HepG2 (cell line): ENCODE data around the gene NOTCH3. TPM values are rescaled to one million over a fixed set of nuclear protein-coding genes. Genes with fewer than 3 reads are reported as not detected.

Experiments used
- CHD2 ChIP-seq: IDR thresholded peaks from 2 replicates; pipeline ENCODE4 v1.6.1; 2011; ENCODE audit warnings: low read depth, low read length, improper control_type of control experiment
- ETV5 ChIP-seq: IDR thresholded peaks from 2 replicates; pipeline ENCODE4 v1.6.1; 2018; ENCODE audit warnings: missing biosample characterization, missing genetic modification reagents, inconsistent platforms, borderline replicate concordance
- KDM1A ChIP-seq: IDR thresholded peaks from 2 replicates; pipeline ENCODE4 v1.6.1; 2016; ENCODE audit warnings: missing compliant biosample characterization
- KLF6 ChIP-seq: IDR thresholded peaks from 2 replicates; pipeline ENCODE4 v1.8.0; 2016; ENCODE audit warnings: missing biosample characterization, missing genetic modification reagents
- KLF9 ChIP-seq: IDR thresholded peaks from 2 replicates; pipeline ENCODE4 v1.6.1; 2016; ENCODE audit warnings: low read depth
- SPEN ChIP-seq: sonication (generic); formaldehyde crosslinking; IDR thresholded peaks from 2 replicates; pipeline ENCODE4 v1.5.1; 2020; ENCODE audit warnings: low read depth, mild to moderate bottlenecking, missing genetic modification reagents
- SRY ChIP-seq: sonication (generic); formaldehyde crosslinking; IDR thresholded peaks from 2 replicates; pipeline ENCODE4 v1.8.0; 2022; ENCODE audit warnings: mild to moderate bottlenecking, missing genetic modification reagents
- ZNF577 ChIP-seq: sonication (generic); formaldehyde crosslinking; IDR thresholded peaks from 2 replicates; pipeline ENCODE4 v1.4.0; 2020; ENCODE audit warnings: mild to moderate bottlenecking, low read depth, missing genetic modification reagents, borderline replicate concordance
- ZNF761 ChIP-seq: sonication (generic); formaldehyde crosslinking; conservative IDR thresholded peaks from 2 replicates; pipeline ENCODE4 v1.4.0; 2020; ENCODE audit warnings: mild to moderate bottlenecking, missing genetic modification reagents
- ZNF781 ChIP-seq: sonication (generic); formaldehyde crosslinking; IDR thresholded peaks from 2 replicates; pipeline ENCODE4 v1.5.1; 2020; ENCODE audit warnings: borderline replicate concordance, mild to moderate bottlenecking, missing genetic modification reagents; ENCODE audit errors: not compliant biosample characterization
- polyA plus RNA-seq, 8 experiments: library from polyadenylated mRNA; depleted of rRNA in 3 of 8; stranded (reverse) in 7 of 8; unstranded in 1 of 8; fragments of >200 nt; fragmentation: Illumina TruSeq in 4 of 8; extraction: Trizol in 4 of 8; gene quantifications; 2 replicates each; pipeline versions ENCODE4 v1.2.1 to v1.2.3, GENCODE V29; 2011 to 2016; ENCODE audit warnings: low read depth in 4 of 8, missing spikeins in 1 of 8, mixed read lengths in 1 of 8; ENCODE audit not compliant: insufficient read depth in 1 of 8
- total RNA-seq, 5 experiments: library from RNA; depleted of rRNA; stranded (reverse); fragments of >200 nt; fragmentation: Illumina TruSeq; extraction: Trizol; gene quantifications; 2 replicates each; pipeline ENCODE4 v1.2.3, GENCODE V29; 2016; ENCODE audit warnings: low read depth in 1 of 5
- TF ChIP-seq, protein P1 (sequence below): sonication (generic); formaldehyde crosslinking; IDR thresholded peaks from 2 replicates; pipeline ENCODE4 v1.5.1; 2020; ENCODE audit warnings: missing genetic modification reagents, mild to moderate bottlenecking, borderline replicate concordance
- TF ChIP-seq, protein P2 (sequence below): sonication (generic); formaldehyde crosslinking; IDR thresholded peaks from 2 replicates; pipeline ENCODE4 v1.5.0; 2020; ENCODE audit warnings: mild to moderate bottlenecking, missing genetic modification reagents
- TF ChIP-seq, protein P3 (sequence below): sonication (generic); formaldehyde crosslinking; IDR thresholded peaks from 2 replicates; pipeline ENCODE4 v1.4.0; 2020; ENCODE audit warnings: missing genetic modification reagents
- TF ChIP-seq, protein P4 (sequence below): sonication (generic); formaldehyde crosslinking; IDR thresholded peaks from 2 replicates; pipeline ENCODE4 v1.4.0; 2020; ENCODE audit warnings: missing genetic modification reagents
- TF ChIP-seq, protein P5 (sequence below): IDR thresholded peaks from 2 replicates; pipeline ENCODE4 v1.6.1; 2016; ENCODE audit warnings: mild to moderate bottlenecking
- TF ChIP-seq, protein P6 (sequence below): sonication (generic); formaldehyde crosslinking; IDR thresholded peaks from 2 replicates; pipeline ENCODE4 v1.5.0; 2020; ENCODE audit warnings: mild to moderate bottlenecking, missing genetic modification reagents, moderate library complexity

NOTCH3 gene
- total and polyA plus RNA-seq, 2 of the 13 experiments (the other 11 are each of a cell fraction or from before 2014, with no cell fraction given): 0.09 to 0.28 TPM

DNA sequence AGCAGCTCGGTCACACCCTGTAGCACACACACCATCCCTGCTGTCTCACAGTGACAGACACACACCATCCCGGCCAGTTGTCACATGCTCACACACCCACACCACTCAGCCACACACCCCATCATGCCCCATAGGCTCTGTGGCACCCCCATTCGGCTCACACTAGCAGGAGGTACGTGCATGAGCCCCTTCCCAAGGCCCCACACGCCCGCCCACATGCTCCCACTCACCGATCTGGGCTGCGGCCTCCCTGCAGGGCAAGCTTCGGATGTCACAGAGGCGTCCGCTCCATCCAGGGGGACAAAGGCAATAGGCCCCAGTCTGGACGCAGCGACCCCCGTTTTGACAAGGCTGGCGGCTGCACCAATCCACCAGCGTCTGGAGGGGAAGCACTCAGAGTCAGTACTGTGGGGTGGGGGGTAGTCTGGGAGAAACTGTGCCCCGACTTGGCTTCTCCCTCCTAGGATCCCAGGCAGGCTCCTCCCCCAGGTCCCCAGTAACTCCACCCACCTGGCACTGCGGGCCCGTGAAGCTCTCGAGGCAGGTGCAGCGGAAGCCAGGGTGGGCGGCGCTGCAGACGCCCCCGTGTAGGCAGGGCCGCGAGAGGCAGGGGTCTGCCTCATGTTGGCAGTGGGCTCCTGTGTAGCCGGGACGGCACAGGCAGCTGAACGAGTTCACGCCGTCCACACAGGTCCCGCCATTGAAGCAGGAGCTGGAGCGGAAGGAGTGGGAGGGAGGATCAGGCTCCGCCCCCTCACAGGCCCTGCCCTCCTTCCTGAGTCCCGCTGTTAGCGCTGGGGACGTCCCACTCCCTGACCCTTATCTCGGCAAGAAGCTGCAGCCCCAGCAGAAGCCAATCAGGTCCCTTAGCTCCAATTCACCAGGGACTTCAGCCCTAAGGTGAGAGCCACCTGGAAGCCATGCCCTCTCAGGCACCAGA lies 20.1 kb downstream of the NOTCH3 start (continued):
- TF ChIP-seq, protein P1, sequence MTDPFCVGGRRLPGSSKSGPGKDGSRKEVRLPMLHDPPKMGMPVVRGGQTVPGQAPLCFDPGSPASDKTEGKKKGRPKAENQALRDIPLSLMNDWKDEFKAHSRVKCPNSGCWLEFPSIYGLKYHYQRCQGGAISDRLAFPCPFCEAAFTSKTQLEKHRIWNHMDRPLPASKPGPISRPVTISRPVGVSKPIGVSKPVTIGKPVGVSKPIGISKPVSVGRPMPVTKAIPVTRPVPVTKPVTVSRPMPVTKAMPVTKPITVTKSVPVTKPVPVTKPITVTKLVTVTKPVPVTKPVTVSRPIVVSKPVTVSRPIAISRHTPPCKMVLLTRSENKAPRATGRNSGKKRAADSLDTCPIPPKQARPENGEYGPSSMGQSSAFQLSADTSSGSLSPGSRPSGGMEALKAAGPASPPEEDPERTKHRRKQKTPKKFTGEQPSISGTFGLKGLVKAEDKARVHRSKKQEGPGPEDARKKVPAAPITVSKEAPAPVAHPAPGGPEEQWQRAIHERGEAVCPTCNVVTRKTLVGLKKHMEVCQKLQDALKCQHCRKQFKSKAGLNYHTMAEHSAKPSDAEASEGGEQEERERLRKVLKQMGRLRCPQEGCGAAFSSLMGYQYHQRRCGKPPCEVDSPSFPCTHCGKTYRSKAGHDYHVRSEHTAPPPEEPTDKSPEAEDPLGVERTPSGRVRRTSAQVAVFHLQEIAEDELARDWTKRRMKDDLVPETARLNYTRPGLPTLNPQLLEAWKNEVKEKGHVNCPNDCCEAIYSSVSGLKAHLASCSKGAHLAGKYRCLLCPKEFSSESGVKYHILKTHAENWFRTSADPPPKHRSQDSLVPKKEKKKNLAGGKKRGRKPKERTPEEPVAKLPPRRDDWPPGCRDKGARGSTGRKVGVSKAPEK: no peak
- no peak for TF ChIP-seq KLF6 (CRISPR knock-in tag)
- TF ChIP-seq, protein P2, sequence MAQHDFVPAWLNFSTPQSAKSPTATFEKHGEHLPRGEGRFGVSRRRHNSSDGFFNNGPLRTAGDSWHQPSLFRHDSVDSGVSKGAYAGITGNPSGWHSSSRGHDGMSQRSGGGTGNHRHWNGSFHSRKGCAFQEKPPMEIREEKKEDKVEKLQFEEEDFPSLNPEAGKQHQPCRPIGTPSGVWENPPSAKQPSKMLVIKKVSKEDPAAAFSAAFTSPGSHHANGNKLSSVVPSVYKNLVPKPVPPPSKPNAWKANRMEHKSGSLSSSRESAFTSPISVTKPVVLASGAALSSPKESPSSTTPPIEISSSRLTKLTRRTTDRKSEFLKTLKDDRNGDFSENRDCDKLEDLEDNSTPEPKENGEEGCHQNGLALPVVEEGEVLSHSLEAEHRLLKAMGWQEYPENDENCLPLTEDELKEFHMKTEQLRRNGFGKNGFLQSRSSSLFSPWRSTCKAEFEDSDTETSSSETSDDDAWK (CRISPR knock-in tag): no peak
- no peak for TF ChIP-seq KDM1A
- no peak for TF ChIP-seq KLF9 (CRISPR knock-in tag)
- TF ChIP-seq ZNF761: no peak
- TF ChIP-seq, protein P3, sequence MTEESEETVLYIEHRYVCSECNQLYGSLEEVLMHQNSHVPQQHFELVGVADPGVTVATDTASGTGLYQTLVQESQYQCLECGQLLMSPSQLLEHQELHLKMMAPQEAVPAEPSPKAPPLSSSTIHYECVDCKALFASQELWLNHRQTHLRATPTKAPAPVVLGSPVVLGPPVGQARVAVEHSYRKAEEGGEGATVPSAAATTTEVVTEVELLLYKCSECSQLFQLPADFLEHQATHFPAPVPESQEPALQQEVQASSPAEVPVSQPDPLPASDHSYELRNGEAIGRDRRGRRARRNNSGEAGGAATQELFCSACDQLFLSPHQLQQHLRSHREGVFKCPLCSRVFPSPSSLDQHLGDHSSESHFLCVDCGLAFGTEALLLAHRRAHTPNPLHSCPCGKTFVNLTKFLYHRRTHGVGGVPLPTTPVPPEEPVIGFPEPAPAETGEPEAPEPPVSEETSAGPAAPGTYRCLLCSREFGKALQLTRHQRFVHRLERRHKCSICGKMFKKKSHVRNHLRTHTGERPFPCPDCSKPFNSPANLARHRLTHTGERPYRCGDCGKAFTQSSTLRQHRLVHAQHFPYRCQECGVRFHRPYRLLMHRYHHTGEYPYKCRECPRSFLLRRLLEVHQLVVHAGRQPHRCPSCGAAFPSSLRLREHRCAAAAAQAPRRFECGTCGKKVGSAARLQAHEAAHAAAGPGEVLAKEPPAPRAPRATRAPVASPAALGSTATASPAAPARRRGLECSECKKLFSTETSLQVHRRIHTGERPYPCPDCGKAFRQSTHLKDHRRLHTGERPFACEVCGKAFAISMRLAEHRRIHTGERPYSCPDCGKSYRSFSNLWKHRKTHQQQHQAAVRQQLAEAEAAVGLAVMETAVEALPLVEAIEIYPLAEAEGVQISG (CRISPR knock-in tag): no peak
- TF ChIP-seq SRY: no peak
- no peak for TF ChIP-seq ZNF577 (CRISPR knock-in tag)
- no peak for TF ChIP-seq ZNF781
- TF ChIP-seq, protein P4, sequence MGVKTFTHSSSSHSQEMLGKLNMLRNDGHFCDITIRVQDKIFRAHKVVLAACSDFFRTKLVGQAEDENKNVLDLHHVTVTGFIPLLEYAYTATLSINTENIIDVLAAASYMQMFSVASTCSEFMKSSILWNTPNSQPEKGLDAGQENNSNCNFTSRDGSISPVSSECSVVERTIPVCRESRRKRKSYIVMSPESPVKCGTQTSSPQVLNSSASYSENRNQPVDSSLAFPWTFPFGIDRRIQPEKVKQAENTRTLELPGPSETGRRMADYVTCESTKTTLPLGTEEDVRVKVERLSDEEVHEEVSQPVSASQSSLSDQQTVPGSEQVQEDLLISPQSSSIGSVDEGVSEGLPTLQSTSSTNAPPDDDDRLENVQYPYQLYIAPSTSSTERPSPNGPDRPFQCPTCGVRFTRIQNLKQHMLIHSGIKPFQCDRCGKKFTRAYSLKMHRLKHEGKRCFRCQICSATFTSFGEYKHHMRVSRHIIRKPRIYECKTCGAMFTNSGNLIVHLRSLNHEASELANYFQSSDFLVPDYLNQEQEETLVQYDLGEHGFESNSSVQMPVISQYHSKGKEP (CRISPR knock-in tag): no peak
- TF ChIP-seq, protein P5, sequence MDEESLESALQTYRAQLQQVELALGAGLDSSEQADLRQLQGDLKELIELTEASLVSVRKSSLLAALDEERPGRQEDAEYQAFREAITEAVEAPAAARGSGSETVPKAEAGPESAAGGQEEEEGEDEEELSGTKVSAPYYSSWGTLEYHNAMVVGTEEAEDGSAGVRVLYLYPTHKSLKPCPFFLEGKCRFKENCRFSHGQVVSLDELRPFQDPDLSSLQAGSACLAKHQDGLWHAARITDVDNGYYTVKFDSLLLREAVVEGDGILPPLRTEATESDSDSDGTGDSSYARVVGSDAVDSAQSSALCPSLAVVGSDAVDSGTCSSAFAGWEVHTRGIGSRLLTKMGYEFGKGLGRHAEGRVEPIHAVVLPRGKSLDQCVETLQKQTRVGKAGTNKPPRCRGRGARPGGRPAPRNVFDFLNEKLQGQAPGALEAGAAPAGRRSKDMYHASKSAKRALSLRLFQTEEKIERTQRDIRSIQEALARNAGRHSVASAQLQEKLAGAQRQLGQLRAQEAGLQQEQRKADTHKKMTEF (CRISPR knock-in tag): no peak; the same call in 1 of the 2 replicates
- TF ChIP-seq ETV5 (CRISPR knock-in tag): peak; percentile 67; the same call in 1 of the 2 replicates
- peak; percentile 45; the same call in 1 of the 2 replicates for TF ChIP-seq SPEN
- TF ChIP-seq CHD2: no peak
- TF ChIP-seq, protein P6, sequence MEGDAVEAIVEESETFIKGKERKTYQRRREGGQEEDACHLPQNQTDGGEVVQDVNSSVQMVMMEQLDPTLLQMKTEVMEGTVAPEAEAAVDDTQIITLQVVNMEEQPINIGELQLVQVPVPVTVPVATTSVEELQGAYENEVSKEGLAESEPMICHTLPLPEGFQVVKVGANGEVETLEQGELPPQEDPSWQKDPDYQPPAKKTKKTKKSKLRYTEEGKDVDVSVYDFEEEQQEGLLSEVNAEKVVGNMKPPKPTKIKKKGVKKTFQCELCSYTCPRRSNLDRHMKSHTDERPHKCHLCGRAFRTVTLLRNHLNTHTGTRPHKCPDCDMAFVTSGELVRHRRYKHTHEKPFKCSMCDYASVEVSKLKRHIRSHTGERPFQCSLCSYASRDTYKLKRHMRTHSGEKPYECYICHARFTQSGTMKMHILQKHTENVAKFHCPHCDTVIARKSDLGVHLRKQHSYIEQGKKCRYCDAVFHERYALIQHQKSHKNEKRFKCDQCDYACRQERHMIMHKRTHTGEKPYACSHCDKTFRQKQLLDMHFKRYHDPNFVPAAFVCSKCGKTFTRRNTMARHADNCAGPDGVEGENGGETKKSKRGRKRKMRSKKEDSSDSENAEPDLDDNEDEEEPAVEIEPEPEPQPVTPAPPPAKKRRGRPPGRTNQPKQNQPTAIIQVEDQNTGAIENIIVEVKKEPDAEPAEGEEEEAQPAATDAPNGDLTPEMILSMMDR (CRISPR knock-in tag): peak; percentile 32
